GM12878 (cell line): ENCODE measurements around the gene P2RY10. TPM values are rescaled to one million over a fixed set of nuclear protein-coding genes. Genes with fewer than 3 reads are reported as not detected.

Source experiments
- ATAC-seq: fragments of 200-7000 bp; cut with Tn5 transposase; 3 replicates; pipeline ENCODE4 v1.9.1; 2020; ENCODE audit warnings: mild to moderate bottlenecking, moderate library complexity
- BruUV-seq: library from RNA; stranded (reverse); fragments of 400-500 nt; replicated peaks from 2 replicates; lab custom pipeline; 2021; lab: Mats Ljungman, UMichigan
- CTCF ChIA-PET: fragments of 300-600 bp; sonication (Branson Sonifier 250); formaldehyde crosslinking; extraction: SDS; loops from one replicate; lab custom pipeline; 2021; ENCODE audit warnings: inconsistent platforms; lab: Yijun Ruan, JAX
- POLR2A ChIA-PET: fragments of 350-600 bp; formaldehyde crosslinking; extraction: SDS; loops from one replicate; lab custom pipeline; 2021; ENCODE audit warnings: inconsistent platforms; lab: Charles Lee
- RAD21 ChIA-PET: fragments of 300-600 bp; sonication (Branson Sonifier 250); formaldehyde crosslinking; loops from one replicate; lab custom pipeline; 2023; ENCODE audit warnings: antibody characterized with exemption; ENCODE audit not compliant: unreplicated experiment; lab: Charles Lee
- SMC1A ChIA-PET: fragments of 300-600 bp; sonication (Branson Sonifier 250); formaldehyde crosslinking; loops from one replicate; lab custom pipeline; 2023; ENCODE audit not compliant: unreplicated experiment, uncharacterized antibody; lab: Charles Lee
- DNase-seq: peaks from one replicate; pipeline ENCODE4 v3.0.0-alpha.2; 2011; ENCODE audit warnings: low read depth, low spot score
- FAIRE-seq: peaks from 3 replicates; lab custom pipeline; 2011; peaks lifted over from hg19 to GRCh38; lab: Jason Lieb, UNC
- H2AFZ ChIP-seq: 2 replicates; pipeline ENCODE4 v1.6.0; 2011; ENCODE audit warnings: low read depth, low read length, control low read depth; ENCODE audit not compliant: control insufficient read depth
- H3K27ac ChIP-seq: 2 replicates; pipeline ENCODE4 v1.5.1; 2011; ENCODE audit warnings: control low read depth; ENCODE audit not compliant: control insufficient read depth, insufficient read depth
- H3K27me3 ChIP-seq, 2 experiments: replicated peaks in 1 of 2; 2 replicates each; pipeline versions ENCODE4 v1.6.0 to v1.6.1; 2011; ENCODE audit warnings: low read length in 1 of 2; ENCODE audit not compliant: control insufficient read depth in 2 of 2, insufficient read depth in 2 of 2
- H3K36me3 ChIP-seq, 2 experiments: 2 replicates each; pipeline ENCODE4 v1.5.1; 2011; ENCODE audit warnings: low read length in 1 of 2; ENCODE audit not compliant: control insufficient read depth in 2 of 2, insufficient read depth in 2 of 2
- H3K4me1 ChIP-seq: 2 replicates; pipeline ENCODE4 v1.6.1; 2011; ENCODE audit warnings: mild to moderate bottlenecking, low read length, moderate library complexity, mixed read lengths; ENCODE audit not compliant: control insufficient read depth, insufficient read depth
- H3K4me2 ChIP-seq: 2 replicates; pipeline ENCODE4 v1.6.0; 2011; ENCODE audit warnings: control low read depth; ENCODE audit not compliant: control insufficient read depth, insufficient read depth
- H3K4me3 ChIP-seq: fragments of 200-600 bp; sonication (generic); 2 replicates; pipeline ENCODE4 v1.5.1; 2016
- H3K79me2 ChIP-seq: 2 replicates; pipeline ENCODE4 v1.6.0; 2011; ENCODE audit warnings: low read length; ENCODE audit not compliant: control insufficient read depth, insufficient read depth
- H3K9ac ChIP-seq: 2 replicates; pipeline ENCODE4 v1.8.0; 2011; ENCODE audit warnings: low read length, control low read depth, mixed read lengths; ENCODE audit not compliant: control insufficient read depth, insufficient read depth
- H3K9me3 ChIP-seq: replicated peaks from 3 replicates; pipeline ENCODE4 v1.5.1; 2011; ENCODE audit warnings: mild to moderate bottlenecking, low read length; ENCODE audit not compliant: control insufficient read depth, insufficient read depth
- H4K20me1 ChIP-seq: 2 replicates; pipeline ENCODE4 v1.6.0; 2011; ENCODE audit not compliant: control insufficient read depth, insufficient read depth
- BCL11A ChIP-seq: IDR thresholded peaks from 2 replicates; pipeline ENCODE4 v1.6.1; 2011; ENCODE audit warnings: low read depth, low read length
- BHLHE40 ChIP-seq, 2 experiments: fragments of 450-650 bp in 1 of 2; IDR thresholded peaks; 2 replicates each; pipeline ENCODE4 v1.6.1; 2011 to 2017; ENCODE audit warnings: low read depth in 2 of 2, borderline replicate concordance in 1 of 2, improper control_type of control experiment in 1 of 2, low read length in 1 of 2, mild to moderate bottlenecking in 1 of 2
- CUX1 ChIP-seq: IDR thresholded peaks from 2 replicates; pipeline ENCODE4 v1.6.1; 2012; ENCODE audit warnings: improper control_type of control experiment, low read depth, low read length; ENCODE audit not compliant: insufficient replicate concordance
- MAX ChIP-seq: IDR thresholded peaks from 2 replicates; pipeline ENCODE4 v1.6.1; 2012; ENCODE audit warnings: low read depth, low read length, improper control_type of control experiment
- SPI1 ChIP-seq: IDR thresholded peaks from 2 replicates; pipeline ENCODE4 v1.6.1; 2011; ENCODE audit warnings: low read depth, mild to moderate bottlenecking, low read length, moderate library complexity, borderline replicate concordance; ENCODE audit not compliant: insufficient read depth
- WGBS: methylation state at CpG from one replicate; pipeline ENCODE4 v1.1.6; 2016; ENCODE audit warnings: low lambda C conversion rate; ENCODE audit not compliant: insufficient replicate concordance, insufficient coverage; ENCODE audit errors: missing lambda C conversion rate; 5-methylcytosine and 5-hydroxymethylcytosine counted together
- in situ Hi-C: fragments of 300-500 bp; cut with MboI; formaldehyde crosslinking; loops from 9 replicates; pipeline ENCODE4 v1.14.3; 2018; ENCODE audit warnings: mixed read lengths
- intact Hi-C: fragments of 100-400 bp; cut with micrococcal nuclease; formaldehyde crosslinking; loops from one replicate; pipeline ENCODE4 v1.14.2; 2022; ENCODE audit not compliant: unreplicated experiment
- polyA plus RNA-seq, 11 experiments: library from polyadenylated mRNA; depleted of rRNA in 4 of 11; unstranded in 6 of 11; stranded (reverse) in 5 of 11; fragments of >200 nt; fragmentation: Nextera tagmentation in 4 of 11; fragmentation: Illumina TruSeq in 1 of 11; extraction: Ambion mirVana in 4 of 11; extraction: Trizol in 1 of 11; gene quantifications; 1 replicate in 1 of 11; 2 replicates in 10 of 11; pipeline versions ENCODE4 v1.2.1 to v1.2.3, GENCODE V29; 2011 to 2016; ENCODE audit warnings: inconsistent platforms in 2 of 11, missing spikeins in 2 of 11, low read depth in 1 of 11
- total RNA-seq, 4 experiments: library from RNA; depleted of rRNA in 3 of 4; stranded (reverse); fragments of >200 nt in 3 of 4; fragmentation: Illumina TruSeq in 1 of 4; extraction: Trizol in 1 of 4; gene quantifications; 2 replicates each; pipeline versions ENCODE4 v1.2.1 to v1.2.3, GENCODE V29; 2013 to 2021

Gene P2RY10
- total and polyA plus RNA-seq, 10 of the 15 experiments (the other 5 are each of a cell fraction or from before 2014, with no cell fraction given) = 43.8 to 288 (median 72.1) TPM

GRCh38 chrX:78958419-78959116, 13.4 kb downstream of the P2RY10 start:
- DNase-seq = no peak
- H3K4me2 ChIP-seq = peak overlapping the region; percentile 85
- ATAC-seq = no peak
- ChIA-PET POLR2A (interaction anchor here (1.3 to 2.5 kb wide), 4 partner anchors 8 to 149 kb away, joined by 4 to 16 read pairs (median 12); partner anchors contain the start of gene P2RY10), SMC1A (interaction anchor here (0.8 to 5.5 kb wide), 20 partner anchors 9 to 315 kb away, joined by 3 to 81 read pairs (median 4); partner anchors contain the start of gene P2RY10), RAD21 (interaction anchor here (0.8 to 3.9 kb wide), 13 partner anchors 10 to 314 kb away, joined by 3 to 37 read pairs (median 5); partner anchors contain the start of gene P2RY10), CTCF (interaction anchor here (0.6 to 2.4 kb wide), 9 partner anchors 10 to 301 kb away, joined by 3 to 10 read pairs (median 3); partner anchors contain the start of gene P2RY10)
- TF ChIP-seq CUX1 (no peak), MAX (no peak), SPI1 (no peak), BCL11A (no peak), BHLHE40 (IDR thresholded peaks at IDR 0.05; ENCODE audit: borderline replicate concordance in 1 of 2, low read depth in 2 of 2, low read length in 1 of 2) (no peak)
- FAIRE-seq = no peak
- H4K20me1 ChIP-seq = no peaks in the 10 kb centered on the region
- peak overlapping the region; percentile 2; the same call in 1 of the 2 replicates for H3K4me3 ChIP-seq
- WGBS = 41% methylated on average over 2 of the region's 2 CpGs
- peak overlapping the region; percentile 86 for H3K27ac ChIP-seq
- intact Hi-C loops = loop anchor here (10.0 kb wide), 3 partner anchors 406 to 634 kb away; partner anchors contain the start of genes CYSLTR1 and ITM2A
- peaks cover 11 to 38% of the 10 kb centered on the region in 2 experiments for H3K36me3 ChIP-seq
- peaks cover 74% of the 10 kb centered on the region for H3K79me2 ChIP-seq
- H3K9ac ChIP-seq = peak overlapping the region; percentile 37; the same call in 1 of the 2 replicates
- no TSS peak for BruUV-seq
- H3K27me3 ChIP-seq = no peaks in the 10 kb centered on the region
- H3K9me3 ChIP-seq = peaks cover 21% of the 10 kb centered on the region; the same call in 2 of the 3 replicates
- no peak overlapping the region for H2AFZ ChIP-seq
- peaks cover 28% of the 10 kb centered on the region for H3K4me1 ChIP-seq
- in situ Hi-C loops = no loop called here
